Endothelial cell (in vitro differentiated cells): ENCODE results near the gene TUSC2. TPM values are rescaled to one million over a fixed set of nuclear protein-coding genes. Genes with fewer than 3 reads are reported as not detected.

Source experiments
- DNase-seq: peaks from one replicate; pipeline ENCODE4 v3.0.0; 2021; ENCODE audit warnings: low spot score
- H3K27ac Mint-ChIP-seq: one replicate; pipeline ENCODE4 v1.8.0; 2021; ENCODE audit warnings: mixed read lengths, inconsistent platforms; ENCODE audit not compliant: unreplicated experiment
- H3K27me3 Mint-ChIP-seq: one replicate; pipeline ENCODE4 v1.8.0; 2021; ENCODE audit warnings: mild to moderate bottlenecking, moderate library complexity, mixed read lengths, inconsistent platforms; ENCODE audit not compliant: unreplicated experiment
- H3K36me3 Mint-ChIP-seq: one replicate; pipeline ENCODE4 v1.8.0; 2021; ENCODE audit warnings: mild to moderate bottlenecking, low read depth, mixed read lengths, inconsistent platforms; ENCODE audit not compliant: unreplicated experiment
- H3K4me1 Mint-ChIP-seq: one replicate; pipeline ENCODE4 v1.8.0; 2021; ENCODE audit warnings: mild to moderate bottlenecking, mixed read lengths, inconsistent platforms; ENCODE audit not compliant: unreplicated experiment
- H3K4me3 Mint-ChIP-seq: one replicate; pipeline ENCODE4 v1.8.0; 2021; ENCODE audit warnings: mild to moderate bottlenecking, mixed read lengths, inconsistent platforms; ENCODE audit not compliant: unreplicated experiment
- H3K9me3 Mint-ChIP-seq: one replicate; pipeline ENCODE4 v1.8.0; 2021; ENCODE audit warnings: mixed read lengths, inconsistent platforms; ENCODE audit not compliant: unreplicated experiment
- CTCF ChIP-seq: fragments of 200-600 bp; sonication (generic); IDR thresholded peaks from one replicate; pipeline ENCODE4 v1.5.0; 2021; ENCODE audit warnings: antibody characterized with exemption; ENCODE audit not compliant: unreplicated experiment
- total RNA-seq: library from RNA; stranded (reverse); fragmentation: NEBNext Ultra II Directional; extraction: Animal tissue kit (Norgen Biotek cat#: 25700); gene quantifications from one replicate; pipeline ENCODE4 v1.2.1, GENCODE V29; 2021; ENCODE audit not compliant: unreplicated experiment

The TUSC2 gene
- total RNA-seq, 1 donor from 2014 or later = 36.4 TPM

GRCh38 chr3:50278880-50279224, 49.2 kb downstream of the TUSC2 start, which contains the start of gene LSMEM2:
Gene LSMEM2 (plus strand): TSS chr3:50279087. CDS start chr3:50279114, 27 bp downstream.
- DNase-seq = no peak
- Mint-ChIP-seq H3K27ac (no peak within 1 kb of the TSS), H3K27me3 (peaks cover 13% of the 10 kb centered on the region), H3K36me3 (no peaks in the 10 kb centered on the region), H3K9me3 (no peaks in the 10 kb centered on the region), H3K4me1 (peaks cover 9% of the 10 kb centered on the region), H3K4me3 (no peak within 1 kb of the TSS)
- no peak for TF ChIP-seq CTCF

- Mint-ChIP-seq H3K36me3 (no peaks in the 10 kb centered on the region), H3K4me1 (peaks cover 9% of the 10 kb centered on the region), H3K9me3 (no peaks in the 10 kb centered on the region), H3K27ac (no peak overlapping the region), H3K4me3 (no peak overlapping the region), H3K27me3 (peaks cover 13% of the 10 kb centered on the region)
- DNase-seq = no peak
- TF ChIP-seq CTCF = no peak
These were observed 49.7 kb downstream of the TUSC2 start for GRCh38 chr3:50278123-50278879.

- no peak overlapping the region for H3K4me3 Mint-ChIP-seq
- H3K27ac Mint-ChIP-seq = no peak overlapping the region
- peaks cover 16% of the 10 kb centered on the region for H3K27me3 Mint-ChIP-seq
- no peak for DNase-seq
- peaks cover 11% of the 10 kb centered on the region for H3K4me1 Mint-ChIP-seq
- H3K9me3 Mint-ChIP-seq = no peaks in the 10 kb centered on the region
- TF ChIP-seq CTCF = no peak
- H3K36me3 Mint-ChIP-seq = no peaks in the 10 kb centered on the region
These were observed 51.3 kb downstream of the TUSC2 start for GRCh38 chr3:50276762-50277101.

GRCh38 chr3:50275996-50276761, 51.8 kb downstream of the TUSC2 start:
- H3K4me3 Mint-ChIP-seq = peak overlapping the region; percentile 69
- DNase-seq = no peak
- H3K9me3 Mint-ChIP-seq = no peaks in the 10 kb centered on the region
- peaks cover 19% of the 10 kb centered on the region for H3K27me3 Mint-ChIP-seq
- H3K27ac Mint-ChIP-seq = no peak overlapping the region
- H3K4me1 Mint-ChIP-seq = peaks cover 16% of the 10 kb centered on the region
- H3K36me3 Mint-ChIP-seq = no peaks in the 10 kb centered on the region
- TF ChIP-seq CTCF = no peak
